HS-5 (cell line): Measurements from ENCODE around the gene ACSL1.

Source experiments
- DNase-seq: peaks from one replicate; pipeline ENCODE4 v3.0.0-alpha.2; 2012; ENCODE audit warnings: low read depth

ACSL1 gene

GRCh38 chr4:184838249-184839074 lies 12.7 kb upstream of the ACSL1 start:
- peak; percentile 28 for DNase-seq

- no peak for DNase-seq
These were observed 10.8 kb upstream of the ACSL1 start for GRCh38 chr4:184836613-184837012.

GRCh38 chr4:184833046-184833838 lies 7.5 kb upstream of the ACSL1 start:
- DNase-seq: no peak

- no peak for DNase-seq
These were observed 5.4 kb upstream of the ACSL1 start for GRCh38 chr4:184831153-184831552.

- no peak for DNase-seq
These were observed 1.0 kb upstream of the ACSL1 start for GRCh38 chr4:184826691-184827270.

- DNase-seq: no peak
These were observed 450 bp downstream of the ACSL1 start for GRCh38 chr4:184825141-184825895.

- no peak for DNase-seq
These were observed 1.0 kb downstream of the ACSL1 start for GRCh38 chr4:184824776-184825084.

GRCh38 chr4:184824081-184824775 lies 1.5 kb downstream of the ACSL1 start:
- no peak for DNase-seq

GRCh38 chr4:184823014-184823413 lies 2.8 kb downstream of the ACSL1 start:
- DNase-seq: no peak

GRCh38 chr4:184822356-184822755 lies 3.4 kb downstream of the ACSL1 start:
- no peak for DNase-seq

- DNase-seq: no peak
These were observed 4.5 kb downstream of the ACSL1 start for GRCh38 chr4:184821242-184821641.

GRCh38 chr4:184819786-184820185 lies 6.0 kb downstream of the ACSL1 start:
- no peak for DNase-seq

GRCh38 chr4:184818216-184818564 lies 7.6 kb downstream of the ACSL1 start:
- no peak for DNase-seq

- DNase-seq: no peak
These were observed 8.1 kb downstream of the ACSL1 start for GRCh38 chr4:184817494-184818215.

- DNase-seq: no peak
These were observed 8.8 kb downstream of the ACSL1 start for GRCh38 chr4:184816962-184817361.

- no peak for DNase-seq
These were observed 10.5 kb downstream of the ACSL1 start for GRCh38 chr4:184815046-184815877.

GRCh38 chr4:184814686-184815045 lies 11.1 kb downstream of the ACSL1 start:
- no peak for DNase-seq

- DNase-seq: no peak
These were observed 13.1 kb downstream of the ACSL1 start for GRCh38 chr4:184812651-184813181.

- no peak for DNase-seq
These were observed 13.6 kb downstream of the ACSL1 start for GRCh38 chr4:184812199-184812542.

- DNase-seq: no peak
These were observed 14.1 kb downstream of the ACSL1 start for GRCh38 chr4:184811526-184812198.
